H1 (cell line): ENCODE measurements around the gene RPTOR. TPM values are rescaled to one million over a fixed set of nuclear protein-coding genes. Genes with fewer than 3 reads are reported as not detected.

Experiments
- CTBP2 ChIP-seq: IDR thresholded peaks from 2 replicates; pipeline ENCODE4 v1.7.0; 2011; ENCODE audit warnings: borderline replicate concordance, mild to moderate bottlenecking, moderate library complexity, mixed read lengths, low read length; ENCODE audit not compliant: insufficient read depth, insufficient read length
- JUND ChIP-seq: IDR thresholded peaks from 2 replicates; pipeline ENCODE4 v1.6.1; 2011; ENCODE audit warnings: mild to moderate bottlenecking, improper control_type of control experiment, low read length
- KDM1A ChIP-seq: fragments of 200-600, 300-600 bp; sonication (generic); IDR thresholded peaks from 2 replicates; pipeline ENCODE4 v1.7.1; 2016; ENCODE audit warnings: mild to moderate bottlenecking, low read length, borderline replicate concordance
- MAFK ChIP-seq: IDR thresholded peaks from 2 replicates; pipeline ENCODE4 v1.6.1; 2012; ENCODE audit warnings: low read depth, mild to moderate bottlenecking, improper control_type of control experiment, low read length
- polyA plus RNA-seq, 7 experiments: library from polyadenylated mRNA; depleted of rRNA in 3 of 7; stranded (reverse) in 5 of 7; unstranded in 2 of 7; fragments of >200 nt in 5 of 7; fragments of 200-250 nt in 2 of 7; gene quantifications; 1 replicate in 5 of 7; 2 replicates in 1 of 7; 4 replicates in 1 of 7; pipeline versions ENCODE4 v1.2.1 to v1.2.3, GENCODE V29; 2011 to 2013; ENCODE audit warnings: missing spikeins in 2 of 7, mixed read lengths in 2 of 7
- total RNA-seq: library from RNA; stranded (reverse); fragmentation: NEBNext Ultra II Directional; extraction: Animal tissue kit (Norgen Biotek cat#: 25700); gene quantifications from 2 replicates; pipeline ENCODE4 v1.2.1, GENCODE V29; 2021
- TF ChIP-seq, protein P1 (sequence below), 3 experiments: IDR thresholded peaks; 1 replicate in 2 of 3; 2 replicates in 1 of 3; pipeline versions ENCODE4 v1.5.1 to v1.6.1; 2011; ENCODE audit warnings: low read length in 3 of 3, mild to moderate bottlenecking in 3 of 3, inconsistent platforms in 2 of 3, low read depth in 1 of 3, moderate library complexity in 1 of 3; ENCODE audit not compliant: insufficient read depth in 1 of 3; ENCODE audit errors: control extremely low read depth in 1 of 3

The RPTOR gene
- total and polyA plus RNA-seq, 2 of the 8 experiments (the other 6 are each of a cell fraction or from before 2014, with no cell fraction given), result 6.9 to 28.7 TPM

DNA sequence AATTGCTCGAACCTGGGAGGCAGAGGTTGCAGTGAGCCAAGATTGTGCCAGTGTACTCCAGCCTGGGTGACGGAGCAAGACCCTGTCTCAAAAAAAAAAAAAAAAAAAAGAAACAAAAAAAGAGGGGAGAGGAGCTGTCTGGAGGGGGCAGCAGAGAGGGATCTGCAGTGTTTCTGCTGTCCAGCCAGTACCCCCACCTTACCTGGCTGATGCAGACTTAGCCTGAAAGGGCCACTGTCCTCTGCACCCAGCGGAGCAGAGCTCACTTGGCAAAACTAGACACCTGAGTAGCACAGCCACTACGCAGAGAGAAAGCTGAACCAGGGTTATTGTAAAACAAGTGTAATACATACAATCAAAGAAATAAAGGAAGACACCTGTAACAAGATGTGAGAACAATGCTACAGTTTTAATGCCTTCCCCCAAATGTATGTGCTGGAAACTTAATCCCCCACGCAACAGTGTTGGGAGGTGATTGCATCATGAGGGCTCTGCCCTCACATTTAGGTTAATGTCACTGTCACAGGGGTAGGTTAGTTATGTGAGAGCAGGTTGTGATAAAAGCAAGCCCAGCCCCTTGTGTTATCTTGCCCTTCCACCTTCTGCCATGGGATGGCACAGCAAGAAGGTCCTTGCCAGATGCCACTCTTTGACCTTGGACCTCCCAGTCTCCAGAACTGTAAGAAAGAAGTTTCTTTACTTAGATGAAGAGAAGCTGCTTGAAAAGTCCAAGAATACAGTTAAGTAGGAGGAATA lies 211.2 kb downstream of the RPTOR start (continued):
- TF ChIP-seq JUND, result no peak
- TF ChIP-seq, protein P1, sequence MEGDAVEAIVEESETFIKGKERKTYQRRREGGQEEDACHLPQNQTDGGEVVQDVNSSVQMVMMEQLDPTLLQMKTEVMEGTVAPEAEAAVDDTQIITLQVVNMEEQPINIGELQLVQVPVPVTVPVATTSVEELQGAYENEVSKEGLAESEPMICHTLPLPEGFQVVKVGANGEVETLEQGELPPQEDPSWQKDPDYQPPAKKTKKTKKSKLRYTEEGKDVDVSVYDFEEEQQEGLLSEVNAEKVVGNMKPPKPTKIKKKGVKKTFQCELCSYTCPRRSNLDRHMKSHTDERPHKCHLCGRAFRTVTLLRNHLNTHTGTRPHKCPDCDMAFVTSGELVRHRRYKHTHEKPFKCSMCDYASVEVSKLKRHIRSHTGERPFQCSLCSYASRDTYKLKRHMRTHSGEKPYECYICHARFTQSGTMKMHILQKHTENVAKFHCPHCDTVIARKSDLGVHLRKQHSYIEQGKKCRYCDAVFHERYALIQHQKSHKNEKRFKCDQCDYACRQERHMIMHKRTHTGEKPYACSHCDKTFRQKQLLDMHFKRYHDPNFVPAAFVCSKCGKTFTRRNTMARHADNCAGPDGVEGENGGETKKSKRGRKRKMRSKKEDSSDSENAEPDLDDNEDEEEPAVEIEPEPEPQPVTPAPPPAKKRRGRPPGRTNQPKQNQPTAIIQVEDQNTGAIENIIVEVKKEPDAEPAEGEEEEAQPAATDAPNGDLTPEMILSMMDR (IDR thresholded peaks at IDR 0.05; ENCODE audit: control extremely low read depth in 1 of 3, insufficient read depth in 1 of 3, low read depth in 1 of 3, low read length in 3 of 3), result peak; percentile 34 to 53 (median 50)
- TF ChIP-seq MAFK, result no peak
- no peak for TF ChIP-seq KDM1A
- TF ChIP-seq CTBP2, result no peak
